GM21381 (cell line): ENCODE measurements around the gene HECTD2.
"Not testable (repeated sequence)": the region's sequence is repeated elsewhere in the genome, so short reads cannot be mapped to it uniquely, and the experiment has no call there.

Source experiments
- ATAC-seq: cut with Tn5 transposase; IDR thresholded peaks from one replicate; pipeline ENCODE4 v1.9.1; 2021; ENCODE audit warnings: mild to moderate bottlenecking, moderate library complexity; ENCODE audit not compliant: unreplicated experiment

HECTD2 gene, protein sequence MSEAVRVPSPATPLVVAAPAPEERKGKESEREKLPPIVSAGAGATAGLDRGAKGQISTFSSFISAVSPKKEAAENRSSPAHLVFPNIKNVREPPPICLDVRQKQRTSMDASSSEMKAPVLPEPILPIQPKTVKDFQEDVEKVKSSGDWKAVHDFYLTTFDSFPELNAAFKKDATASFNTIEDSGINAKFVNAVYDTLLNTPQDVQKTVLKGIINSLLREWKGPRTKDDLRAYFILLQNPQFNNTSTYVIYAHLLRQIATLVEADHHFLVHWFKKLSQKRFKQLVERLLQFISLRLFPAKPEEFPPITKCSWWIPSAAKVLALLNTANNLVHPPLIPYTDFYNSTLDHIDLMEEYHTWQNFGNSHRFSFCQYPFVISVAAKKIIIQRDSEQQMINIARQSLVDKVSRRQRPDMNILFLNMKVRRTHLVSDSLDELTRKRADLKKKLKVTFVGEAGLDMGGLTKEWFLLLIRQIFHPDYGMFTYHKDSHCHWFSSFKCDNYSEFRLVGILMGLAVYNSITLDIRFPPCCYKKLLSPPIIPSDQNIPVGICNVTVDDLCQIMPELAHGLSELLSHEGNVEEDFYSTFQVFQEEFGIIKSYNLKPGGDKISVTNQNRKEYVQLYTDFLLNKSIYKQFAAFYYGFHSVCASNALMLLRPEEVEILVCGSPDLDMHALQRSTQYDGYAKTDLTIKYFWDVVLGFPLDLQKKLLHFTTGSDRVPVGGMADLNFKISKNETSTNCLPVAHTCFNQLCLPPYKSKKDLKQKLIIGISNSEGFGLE

DNA sequence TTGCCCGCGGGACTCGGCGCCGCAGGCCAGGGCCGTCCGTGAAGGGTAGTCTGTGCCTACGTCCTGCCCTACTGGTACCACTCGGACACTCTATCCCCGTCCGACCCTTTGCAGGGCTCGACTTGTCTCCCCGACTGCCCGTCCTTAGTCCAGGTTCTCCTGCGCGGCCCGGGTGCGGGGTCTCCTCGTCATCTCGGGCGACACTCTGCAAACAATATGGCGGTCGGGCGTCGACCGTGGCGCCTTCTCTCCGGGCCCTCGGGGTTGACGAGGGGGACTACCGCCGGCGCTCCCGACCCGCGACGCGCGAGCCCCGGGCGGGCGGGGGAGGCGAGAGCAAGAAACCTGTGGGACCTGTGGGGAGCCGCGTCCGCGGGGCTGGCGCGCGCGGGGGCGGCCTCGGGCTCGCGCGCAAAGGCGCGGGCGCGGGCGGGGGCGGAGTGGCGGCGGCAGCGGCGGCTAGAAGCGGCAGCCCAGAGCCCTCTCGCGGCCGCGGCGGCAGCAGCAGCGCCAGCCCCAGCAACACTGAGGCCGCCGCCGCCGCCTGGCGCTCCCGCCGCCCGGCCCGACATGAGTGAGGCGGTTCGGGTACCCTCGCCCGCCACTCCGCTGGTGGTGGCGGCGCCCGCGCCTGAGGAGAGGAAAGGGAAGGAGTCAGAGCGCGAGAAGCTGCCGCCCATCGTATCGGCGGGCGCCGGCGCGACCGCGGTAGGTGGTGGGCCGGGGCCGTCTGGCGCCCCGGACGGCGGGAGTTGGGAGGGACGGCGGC lies at the start of gene HECTD2:
TSS of gene HECTD2 (plus strand) at position 476 of the 769 bp plus-strand sequence. CDS start at position 571, 95 bp downstream.
- peak; percentile 85 for ATAC-seq

DNA sequence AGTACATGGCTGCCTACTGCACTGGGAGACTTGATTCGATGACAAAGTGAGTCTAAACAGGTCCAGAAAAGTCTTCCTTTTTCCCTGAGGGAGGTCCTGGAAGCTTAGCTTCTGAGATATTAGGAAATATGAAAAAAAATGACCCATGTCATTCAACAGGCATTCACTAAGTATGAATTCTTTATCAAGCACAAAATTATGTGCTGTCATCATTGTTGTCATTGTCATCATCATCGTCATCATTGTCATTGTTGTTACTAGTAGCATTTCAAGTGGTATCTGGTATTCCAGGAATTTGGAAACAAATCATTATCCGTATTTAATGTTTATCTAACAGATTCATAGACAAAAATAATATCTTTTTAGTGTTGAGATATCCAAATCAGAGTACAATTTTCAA lies 49.7 kb upstream of the HECTD2 start:
- ATAC-seq = no peak

DNA sequence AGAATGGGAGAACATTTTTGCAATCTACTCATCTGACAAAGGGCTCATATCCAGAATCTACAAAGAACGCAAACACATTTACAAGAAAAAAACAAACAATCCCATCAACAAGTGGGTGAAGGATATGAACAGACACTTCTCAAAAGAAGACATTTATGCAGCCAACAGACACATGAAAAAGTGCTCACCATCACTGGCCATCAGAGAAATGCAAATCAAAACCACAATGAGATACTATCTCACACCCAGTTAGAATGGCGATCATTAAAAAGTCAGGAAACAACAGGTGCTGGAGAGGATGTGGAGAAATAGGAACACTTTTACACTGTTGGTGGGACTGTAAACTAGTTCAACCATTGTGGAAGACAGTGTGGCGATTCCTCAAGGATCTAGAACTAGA lies 44.6 kb upstream of the HECTD2 start:
- not testable (repeated sequence) for ATAC-seq

DNA sequence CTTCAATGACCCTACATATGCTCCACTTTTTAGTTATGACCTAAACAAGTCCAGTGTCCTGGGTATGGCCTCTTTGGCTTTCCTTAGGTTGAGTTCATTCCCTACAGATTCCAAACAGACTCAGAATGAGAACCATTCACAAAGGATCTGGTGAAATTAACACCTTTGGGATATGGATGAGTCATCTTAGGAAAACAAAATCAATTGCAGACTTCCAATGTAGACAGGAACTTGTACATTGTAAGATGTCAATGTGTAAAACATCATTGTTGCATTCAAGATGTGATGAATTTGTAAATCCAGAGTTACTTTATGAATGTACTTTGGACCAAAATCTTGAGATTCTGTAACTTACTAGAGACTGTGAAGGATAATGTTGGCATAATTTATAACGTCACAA lies 43.4 kb upstream of the HECTD2 start:
- ATAC-seq = no peak

DNA sequence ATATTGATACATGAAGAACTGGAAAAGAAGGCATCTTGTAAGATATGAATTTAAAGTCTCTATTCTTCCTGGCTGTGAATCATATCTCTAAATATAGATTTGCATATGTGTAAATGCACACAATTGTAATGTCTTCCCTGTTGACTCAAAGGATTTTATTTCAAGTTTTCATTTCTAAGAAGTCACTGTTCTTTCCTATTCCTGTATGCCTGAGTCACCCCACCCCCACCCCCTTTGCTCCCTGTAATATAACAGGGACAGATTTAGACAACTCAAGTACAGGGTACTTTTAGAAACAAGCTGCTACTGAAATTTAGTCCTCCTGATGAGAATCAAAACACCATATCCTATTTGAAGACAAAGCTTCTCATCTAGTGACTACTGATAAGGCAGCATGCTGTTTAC lies 43.0 kb upstream of the HECTD2 start:
- ATAC-seq = no peak

DNA sequence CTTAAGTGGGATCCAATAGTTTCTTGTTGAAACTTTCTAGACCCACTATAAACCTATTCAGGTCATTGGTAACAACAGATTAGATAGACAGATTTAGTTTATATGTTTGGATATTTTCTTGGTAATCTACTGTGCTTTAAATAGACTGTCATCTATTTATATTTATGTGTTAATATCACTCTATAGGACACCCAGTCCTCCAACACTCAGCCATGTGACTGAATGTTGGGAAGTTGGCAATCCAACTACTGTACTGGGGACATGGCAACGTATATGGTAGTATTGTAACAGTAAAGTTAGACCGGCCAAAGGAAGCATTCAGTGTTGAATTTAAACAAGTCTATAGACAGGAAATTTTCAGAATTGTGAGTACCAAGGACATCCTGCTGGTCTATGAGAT lies 42.6 kb upstream of the HECTD2 start:
- no peak for ATAC-seq

DNA sequence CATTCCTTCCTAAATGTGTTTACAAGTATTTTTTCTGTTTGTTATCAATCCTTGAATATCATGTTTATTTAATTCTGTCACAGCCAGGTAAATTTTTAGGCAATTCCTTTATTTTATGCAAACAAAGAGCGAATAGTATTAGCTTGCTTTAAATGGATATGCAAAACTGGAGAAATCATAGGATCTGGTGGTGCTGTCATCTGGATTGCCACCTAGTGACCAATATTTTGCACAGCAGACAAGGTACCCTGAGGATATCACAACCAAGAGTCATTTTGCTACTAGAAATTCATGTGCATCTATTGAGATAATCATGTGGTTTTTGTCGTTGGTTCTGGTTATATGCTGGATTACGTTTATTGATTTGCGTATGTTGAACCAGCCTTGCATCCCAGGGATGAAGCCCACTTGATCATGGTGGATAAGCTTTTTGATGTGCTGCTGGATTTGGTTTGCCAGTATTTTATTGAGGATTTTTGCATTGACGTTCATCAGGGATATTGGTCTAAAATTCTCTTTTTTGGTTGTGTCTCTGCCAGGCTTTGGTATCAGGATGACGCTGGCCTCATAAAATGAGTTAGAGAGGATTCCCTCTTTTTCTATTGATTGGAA lies 40.1 kb upstream of the HECTD2 start:
- not testable (repeated sequence) for ATAC-seq

DNA sequence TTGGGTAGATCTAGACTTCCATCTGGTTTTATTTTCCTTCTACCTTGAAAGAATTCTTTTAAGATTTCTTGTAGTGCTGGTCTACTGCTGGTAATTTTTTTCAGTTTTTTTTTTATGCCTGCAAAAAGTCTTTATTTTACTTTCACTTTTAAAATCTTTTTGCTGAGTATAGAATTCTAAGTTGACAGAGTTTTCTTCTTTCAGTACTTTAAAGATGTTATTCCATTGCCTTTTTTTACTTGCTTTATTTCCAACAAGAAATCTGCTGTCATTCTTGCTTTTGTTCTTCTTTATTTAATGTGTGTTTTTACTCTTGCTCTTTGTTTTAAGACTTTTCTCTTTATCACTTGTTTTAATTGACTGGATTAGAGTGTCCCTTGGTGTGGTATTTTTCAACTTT lies 36.1 kb upstream of the HECTD2 start:
- ATAC-seq = no peak

DNA sequence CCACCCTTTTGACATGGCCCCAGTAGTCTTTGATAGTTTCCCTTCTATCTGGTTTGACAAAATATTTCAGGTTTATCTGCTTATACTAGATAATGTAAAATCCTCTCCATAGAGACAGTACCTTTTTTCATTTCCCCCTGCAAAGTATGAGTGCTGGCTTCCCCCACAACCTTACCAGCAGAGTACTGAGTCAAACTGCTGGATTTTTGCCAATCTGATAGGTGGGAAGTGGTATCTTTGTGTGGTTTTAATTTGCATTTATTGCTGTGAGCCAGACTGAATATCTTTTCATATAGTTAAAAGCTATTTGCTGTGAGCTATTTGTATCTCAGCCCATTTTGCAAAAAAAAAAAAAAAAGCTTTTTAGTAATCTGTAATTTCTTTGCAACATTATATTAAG lies 32.1 kb upstream of the HECTD2 start:
- ATAC-seq = no peak

DNA sequence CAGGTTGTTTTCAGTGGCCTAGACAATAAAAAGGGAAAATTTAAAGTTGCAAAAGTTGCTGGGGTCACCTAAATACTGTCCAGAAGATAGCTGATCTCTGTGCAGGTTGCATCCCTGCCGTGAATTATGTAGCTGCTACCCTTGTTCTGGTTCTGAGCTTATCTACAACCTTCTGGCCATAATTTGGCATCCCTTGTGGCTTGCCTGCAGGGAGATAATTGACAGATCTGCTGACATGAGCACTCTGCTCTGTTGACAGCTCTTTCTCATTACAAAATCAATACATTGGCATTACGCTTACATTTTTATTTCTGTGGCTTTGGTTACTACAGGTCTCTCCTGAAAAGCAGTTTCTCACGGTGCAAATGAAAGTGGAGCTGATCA lies 29.3 kb upstream of the HECTD2 start:
- no peak for ATAC-seq

DNA sequence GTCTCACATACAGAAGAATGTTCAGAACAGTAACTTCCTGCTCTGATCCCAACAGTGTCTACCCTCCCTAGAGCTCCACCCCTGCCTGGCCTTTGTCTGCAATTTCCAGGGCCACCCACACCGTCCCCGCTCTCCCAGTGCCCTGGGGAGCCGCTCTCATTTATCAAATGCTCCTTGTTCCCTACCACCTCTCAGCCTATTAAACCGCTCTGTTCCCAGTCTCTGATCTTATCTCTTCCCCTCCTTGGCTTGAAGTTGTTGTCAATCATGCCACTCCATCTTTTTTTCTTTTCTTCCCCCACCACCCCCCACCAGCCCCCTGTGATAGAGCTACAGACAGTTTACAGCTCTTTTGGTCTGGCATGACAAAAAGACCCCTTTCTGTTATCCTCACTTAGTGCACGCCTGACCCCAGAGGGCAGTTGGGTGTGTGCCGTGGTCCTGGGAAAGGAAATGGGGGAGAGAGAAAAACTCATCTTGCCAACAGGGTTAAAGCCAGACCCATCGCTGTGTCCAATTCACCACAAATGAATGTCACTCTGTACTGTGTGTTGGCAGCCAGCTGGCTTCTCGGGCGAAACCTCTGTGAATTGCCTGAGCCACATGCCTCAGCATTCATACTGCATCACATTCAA lies 28.8 kb upstream of the HECTD2 start:
- ATAC-seq = no peak

DNA sequence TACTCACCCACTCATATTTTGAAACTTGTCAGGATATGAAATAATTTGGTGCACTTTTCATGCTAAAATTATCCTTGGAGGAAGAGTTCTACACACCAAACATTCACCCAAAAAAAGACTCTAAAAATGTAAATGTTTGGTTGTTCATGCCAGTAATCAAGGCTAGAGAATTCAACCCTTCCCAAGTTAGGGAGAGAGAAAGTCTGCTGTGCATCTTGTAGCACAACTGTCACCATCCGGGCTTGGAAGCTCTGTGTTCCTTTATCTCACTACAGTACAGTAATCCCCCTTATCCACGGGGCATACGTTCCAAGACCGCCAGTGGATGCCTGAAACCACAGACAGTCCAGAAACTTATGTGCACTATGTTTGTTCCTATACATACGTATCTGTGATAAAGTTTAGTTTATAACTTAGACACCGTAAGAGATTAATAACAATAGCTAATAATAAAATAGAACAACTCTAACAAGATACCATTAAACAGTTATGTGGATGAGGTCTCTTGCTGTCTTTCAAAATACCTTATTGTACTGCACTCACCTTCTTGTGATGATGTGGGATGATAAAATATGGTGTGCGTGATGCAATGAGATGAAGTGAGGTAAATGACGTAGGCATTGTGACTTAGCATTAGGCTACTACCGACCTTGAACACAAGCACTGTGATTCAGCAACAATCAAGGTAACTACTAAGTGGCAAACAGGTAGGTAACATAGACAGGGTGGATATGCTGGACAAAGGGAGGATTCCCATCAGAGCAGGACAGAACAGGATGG lies 24.6 kb upstream of the HECTD2 start:
- no peak for ATAC-seq

DNA sequence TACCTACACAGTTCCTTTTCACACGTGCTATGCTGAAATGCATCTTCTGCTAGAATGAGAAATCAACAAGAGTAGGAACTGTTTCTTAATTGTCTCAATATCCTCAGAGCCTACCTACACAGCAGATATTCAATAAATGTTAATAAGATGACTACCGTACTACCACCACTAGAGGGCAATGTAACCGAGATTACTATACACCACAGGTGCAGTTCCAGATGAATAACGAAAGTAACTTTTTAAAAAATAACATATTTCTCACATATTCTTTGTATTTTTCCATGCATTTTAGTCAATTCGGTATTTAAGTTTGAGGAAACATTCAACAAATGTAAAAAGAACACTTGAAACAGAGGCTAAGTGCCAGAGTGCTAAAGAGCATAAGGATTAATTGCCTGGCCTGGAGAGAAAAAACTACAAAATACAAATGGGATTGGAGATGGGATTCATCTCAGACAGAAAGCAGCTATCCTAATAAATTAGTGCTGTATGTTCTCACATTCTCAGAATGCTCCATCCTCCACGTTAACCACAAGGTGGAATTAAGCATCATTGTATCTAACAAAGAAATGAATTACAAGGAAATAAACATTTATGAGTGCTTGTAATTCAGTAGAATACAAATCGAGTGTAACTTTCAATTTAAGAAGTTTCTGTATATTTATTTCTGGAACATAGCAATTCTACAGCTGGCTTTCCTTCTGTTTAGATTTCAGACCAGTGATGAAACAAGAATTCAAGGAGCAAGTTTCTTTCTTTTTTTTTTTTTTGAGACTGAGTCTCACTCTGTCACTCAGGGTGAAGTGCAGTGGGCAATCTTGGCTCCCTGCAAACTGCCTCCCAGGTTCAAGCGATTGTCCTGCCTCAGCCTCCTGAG lies 20.3 kb upstream of the HECTD2 start:
- peak; percentile 97 for ATAC-seq

DNA sequence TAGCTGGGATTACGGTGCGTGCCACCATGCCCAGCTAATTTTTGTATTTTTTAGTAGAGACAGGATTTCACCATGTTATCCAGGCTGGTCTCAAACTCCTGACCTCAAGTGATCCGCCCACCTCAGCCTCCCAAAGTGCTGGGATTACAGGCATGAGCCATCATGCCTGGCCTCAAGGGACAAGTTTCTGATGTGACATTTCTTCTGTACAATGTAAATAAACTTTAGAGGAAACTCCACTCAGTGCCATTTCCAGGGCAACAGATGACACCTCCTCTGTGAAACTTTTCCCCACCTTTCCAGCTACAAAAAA lies 19.7 kb upstream of the HECTD2 start:
- not testable (repeated sequence) for ATAC-seq

DNA sequence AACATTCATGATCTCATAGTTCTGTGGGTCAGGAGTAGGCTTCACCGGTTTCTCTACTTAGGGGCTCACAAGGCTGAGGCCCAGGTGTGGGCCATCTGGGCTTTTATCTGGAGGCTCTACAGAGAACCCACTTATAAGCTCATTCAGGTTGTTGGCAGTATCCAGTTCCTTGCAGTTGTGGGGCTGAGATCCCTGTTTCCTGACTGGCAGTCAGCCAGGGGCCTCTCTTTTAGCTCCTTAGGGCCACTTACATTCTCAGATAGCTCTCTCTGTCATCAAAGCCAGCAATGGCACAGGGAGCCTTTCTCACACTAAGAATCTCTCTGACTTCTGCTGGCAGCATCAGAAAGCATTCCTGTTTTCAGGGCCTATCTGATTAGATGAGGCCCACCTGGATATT lies 18.2 kb upstream of the HECTD2 start:
- no peak for ATAC-seq

DNA sequence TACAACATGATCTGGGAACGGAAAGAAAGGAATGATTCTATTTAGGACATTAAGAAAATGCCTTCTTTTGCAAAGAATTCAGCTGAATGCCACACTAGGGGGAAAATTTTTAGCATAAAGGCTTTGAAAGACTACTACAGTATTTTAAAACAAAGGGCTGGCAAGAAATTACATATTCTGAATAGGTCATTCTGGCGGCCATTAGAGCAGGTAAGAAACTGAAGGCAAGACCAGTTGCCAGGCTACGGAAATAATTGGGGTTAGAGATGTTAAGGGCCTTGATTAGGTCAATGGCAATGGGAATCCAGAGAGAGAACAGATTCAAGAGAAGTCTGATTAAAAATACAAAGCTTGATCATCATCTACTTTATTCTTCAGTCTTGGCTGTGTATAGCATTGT lies 3.8 kb upstream of the HECTD2 start:
- no peak for ATAC-seq

DNA sequence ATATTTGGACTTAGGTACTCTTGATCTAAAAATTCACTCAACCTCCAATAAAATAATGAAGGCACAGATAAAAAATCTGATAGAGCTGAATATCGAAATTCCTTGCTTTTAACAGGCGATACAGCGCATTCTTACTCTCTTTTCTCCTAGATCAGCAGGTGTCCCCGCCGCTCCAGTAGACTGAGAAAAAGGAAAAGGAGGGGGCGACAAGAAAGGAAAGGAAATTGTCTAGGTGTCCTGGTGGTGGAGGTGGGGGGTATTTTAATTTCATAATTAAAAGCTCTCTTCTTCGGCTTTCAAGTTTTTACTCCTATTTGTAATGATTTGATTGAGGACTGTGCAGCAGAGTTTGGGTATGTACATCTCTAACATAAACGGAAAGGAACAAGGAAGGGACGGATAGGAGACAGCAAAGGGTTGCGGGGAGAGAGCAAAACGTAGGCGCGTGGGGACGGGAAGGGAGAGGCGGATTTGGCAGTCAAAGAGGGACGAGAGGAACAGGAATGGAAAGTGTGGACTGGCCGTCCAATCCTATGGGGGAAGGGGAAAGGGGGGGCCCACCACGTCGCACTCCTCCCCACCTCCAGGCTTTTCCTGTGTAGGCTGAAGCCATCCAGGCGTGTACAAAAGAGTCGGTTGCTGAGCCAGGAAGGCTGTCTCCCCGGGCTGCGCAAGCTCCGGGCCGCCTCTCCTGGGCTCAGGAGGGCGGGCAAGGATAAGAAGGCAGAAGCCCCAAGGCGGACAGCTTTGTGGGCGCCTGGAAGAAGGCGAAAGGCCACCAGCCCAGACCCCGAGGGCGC lies 875 bp upstream of the HECTD2 start:
- ATAC-seq = peak; percentile 38
